NT2/D1 (cell line): ENCODE results near the gene SWT1.

Experiments used
- SUZ12 ChIP-seq: IDR thresholded peaks from 2 replicates; pipeline ENCODE4 v1.6.1; 2011; ENCODE audit not compliant: insufficient read length, insufficient read depth; ENCODE audit errors: extremely low read depth
- YY1 ChIP-seq: IDR thresholded peaks from 2 replicates; pipeline ENCODE4 v1.6.1; 2011; ENCODE audit not compliant: insufficient read length, insufficient read depth
- ZNF274 ChIP-seq: IDR thresholded peaks from 2 replicates; pipeline ENCODE4 v1.6.1; 2011; ENCODE audit warnings: mild to moderate bottlenecking, low read depth, low read length

DNA sequence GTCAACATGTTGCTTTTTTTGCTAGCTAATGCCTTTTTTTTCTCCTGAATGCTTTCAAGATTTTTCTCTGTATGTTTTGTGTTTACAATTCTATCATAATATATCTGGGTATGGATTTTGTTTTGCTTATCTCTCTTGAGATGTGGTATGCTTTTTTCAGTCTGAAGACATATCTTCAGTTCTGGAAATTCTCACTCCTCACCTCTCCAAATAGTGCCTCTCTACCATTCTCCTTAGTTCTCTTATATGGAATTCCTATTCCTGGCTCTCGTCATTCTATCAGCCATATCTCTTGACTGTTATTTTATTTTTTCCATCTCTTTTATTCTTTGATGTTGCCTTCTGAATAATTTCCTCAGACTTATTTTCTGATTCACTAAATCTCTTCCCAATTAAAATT lies 101.7 kb downstream of the SWT1 start:
- TF ChIP-seq ZNF274 (no peak), YY1 (no peak), SUZ12 (no peak)
